Upper lobe of left lung (tissue), 6 donors: ENCODE results near the gene PSENEN. TPM values are rescaled to one million over a fixed set of nuclear protein-coding genes. Genes with fewer than 3 reads are reported as not detected.

ENCODE experiments used
- ATAC-seq, 2 donors: fragments of 200-7000 bp; cut with Tn5 transposase; one replicate each; pipeline ENCODE4 v1.9.1; 2022; ENCODE audit warnings: mild to moderate bottlenecking in 2 of 2, moderate library complexity in 2 of 2; ENCODE audit not compliant: low FRiP score in 2 of 2
- DNase-seq, 2 donors: peaks; one replicate each; pipeline ENCODE4 v3.0.0-alpha.2; 2019 to 2020
- H3K27ac ChIP-seq, 4 donors: fragments of 200-600 bp; sonication (generic); one replicate each; pipeline ENCODE4 v1.5.1; 2016 to 2019
- H3K27me3 ChIP-seq, 4 donors: fragments of 200-600 bp; sonication (generic); one replicate each; pipeline ENCODE4 v1.5.1; 2017 to 2019
- H3K36me3 ChIP-seq, 4 donors: fragments of 200-600 bp; sonication (generic); one replicate each; pipeline ENCODE4 v1.5.1; 2016 to 2019
- H3K4me1 ChIP-seq, 4 donors: fragments of 200-600 bp; sonication (generic); one replicate each; pipeline ENCODE4 v1.5.1; 2018 to 2019
- H3K4me3 ChIP-seq, 4 donors: fragments of 200-600 bp; sonication (generic); one replicate each; pipeline ENCODE4 v1.5.1; 2017 to 2019; ENCODE audit warnings: mild to moderate bottlenecking in 2 of 4, moderate library complexity in 1 of 4
- H3K9me3 ChIP-seq, 4 donors: fragments of 200-600 bp; sonication (generic); one replicate each; pipeline ENCODE4 v1.5.1; 2018 to 2019
- CTCF ChIP-seq, 6 experiments: fragments of 450-650 bp in 4 of 6; fragments of 200-600 bp in 2 of 6; sonication (generic) in 2 of 6; IDR thresholded peaks; one replicate each; pipeline ENCODE4 v1.5.1; 2016 to 2019; ENCODE audit warnings: antibody characterized with exemption in 6 of 6
- EP300 ChIP-seq, 4 donors: sonication (generic); formaldehyde crosslinking; IDR thresholded peaks; one replicate each; pipeline ENCODE4 v1.5.1; 2017; ENCODE audit warnings: antibody characterized with exemption in 4 of 4, control low read depth in 2 of 4
- POLR2A ChIP-seq, 4 donors: fragments of 450-650 bp; IDR thresholded peaks; one replicate each; pipeline ENCODE4 v1.5.1; 2016 to 2017; ENCODE audit warnings: antibody characterized with exemption in 4 of 4, mild to moderate bottlenecking in 2 of 4
- POLR2AphosphoS5 ChIP-seq, 2 donors: sonication (generic); formaldehyde crosslinking; IDR thresholded peaks; one replicate each; pipeline ENCODE4 v1.5.1; 2017; ENCODE audit warnings: antibody characterized with exemption in 2 of 2
- WGBS, 2 donors: methylation state at CpG; one replicate each; pipeline ENCODE4 v1.1.5; 2017 to 2018; 5-methylcytosine and 5-hydroxymethylcytosine counted together
- total RNA-seq, 6 donors: library from RNA; depleted of rRNA in 4 of 6; stranded (reverse); fragments of >200 nt in 4 of 6; gene quantifications; one replicate each; pipeline versions ENCODE4 v1.1.0 to v1.2.1, GENCODE V29; 2016 to 2021
- donor health status: DM: no; HTN: no; CAD: no; lungs with moderate emphysema.
- donor health status: DM: no; HTN: yes; CAD: no; lungs with severe emphysema.

Gene PSENEN
- total RNA-seq, 6 donors from 2014 or later = 43.4 to 60.9 (median 54.5) TPM

- ATAC-seq (no peak), DNase-seq (no peak)
- 6 to 9% methylated on average over 5 to 14 of the region's 16 CpGs for WGBS, 2 donors
- Histone ChIP-seq H3K27me3 (no peaks in the 10 kb centered on the region), H3K4me1 (peaks cover 21 to 47% (median 35%) of the 10 kb centered on the region in 4 donors), H3K36me3 (peaks cover 8 to 43% (median 31%) of the 10 kb centered on the region in 4 donors), H3K27ac (peak overlapping the region; percentile 77 to 89 (median 84)), H3K4me3 (peak overlapping the region; percentile 60 to 77 (median 69)), H3K9me3 (no peaks in the 10 kb centered on the region)
- TF ChIP-seq POLR2A (IDR thresholded peaks at IDR 0.05) (no peak), POLR2AphosphoS5 (IDR thresholded peaks at IDR 0.05) (no peak), CTCF (IDR thresholded peaks at IDR 0.05) (no peak), EP300 (IDR thresholded peaks at IDR 0.05) (no peak)
Measured at GRCh38 chr19:35740108-35740422, 5.4 kb upstream of the PSENEN start.

GRCh38 chr19:35740423-35741202 is 4.8 kb upstream of the PSENEN start:
- H3K9me3 ChIP-seq = no peaks in the 10 kb centered on the region
- H3K4me1 ChIP-seq = peaks cover 21 to 47% (median 35%) of the 10 kb centered on the region in 4 donors
- H3K36me3 ChIP-seq = peaks cover 2 to 37% (median 28%) of the 10 kb centered on the region in 4 donors
- peak overlapping the region; percentile 68 to 77 (median 74) for H3K4me3 ChIP-seq
- ATAC-seq (peak; percentile 90 to 96), DNase-seq (peak; percentile 97 to 99)
- peak in 2 of 4 donors; percentile 27 to 64 for TF ChIP-seq POLR2A (IDR thresholded peaks at IDR 0.05)
- peak; percentile 81 to 87 for TF ChIP-seq POLR2AphosphoS5 (IDR thresholded peaks at IDR 0.05)
- TF ChIP-seq EP300 (IDR thresholded peaks at IDR 0.05) = peak in 3 of 4 donors; percentile 44 to 90 (median 51)
- peak in 4 of 6 experiments; percentile 16 to 41 (median 20) for TF ChIP-seq CTCF (IDR thresholded peaks at IDR 0.05)
- H3K27me3 ChIP-seq = no peaks in the 10 kb centered on the region
- peak overlapping the region; percentile 79 to 91 (median 88) for H3K27ac ChIP-seq
- WGBS, 2 donors = 1% methylated on average over 43 to 55 of the region's 63 CpGs

- ATAC-seq (no peak), DNase-seq (peak in 1 of 2 donors; percentile 19)
- H3K4me3 ChIP-seq = peak overlapping the region; percentile 68 to 77 (median 74)
- no peaks in the 10 kb centered on the region for H3K9me3 ChIP-seq
- peaks cover 2 to 35% (median 26%) of the 10 kb centered on the region in 4 donors for H3K36me3 ChIP-seq
- WGBS, 2 donors = 7 to 21% methylated on average over 3 to 9 of the region's 12 CpGs
- H3K27ac ChIP-seq = peak overlapping the region; percentile 79 to 91 (median 88)
- TF ChIP-seq POLR2A (IDR thresholded peaks at IDR 0.05) (no peak), POLR2AphosphoS5 (IDR thresholded peaks at IDR 0.05) (no peak), CTCF (IDR thresholded peaks at IDR 0.05) (peak in 1 of 6 experiments; percentile 3), EP300 (IDR thresholded peaks at IDR 0.05) (no peak)
- H3K27me3 ChIP-seq = no peaks in the 10 kb centered on the region
- peaks cover 24 to 53% (median 39%) of the 10 kb centered on the region in 4 donors for H3K4me1 ChIP-seq
Measured at GRCh38 chr19:35741203-35741515, 4.3 kb upstream of the PSENEN start.

GRCh38 chr19:35742121-35742724 is 3.2 kb upstream of the PSENEN start, which contains the start of gene IGFLR1:
TSS of gene IGFLR1 (minus strand) at chr19:35742452. CDS start at chr19:35741180, 1,272 bp downstream.
- DNase-seq (peak in 1 of 2 donors; percentile 73), ATAC-seq (no peak)
- no peaks in the 10 kb centered on the region for H3K9me3 ChIP-seq
- 60 to 77% methylated on average over 9 of the region's 9 CpGs for WGBS, 2 donors
- H3K36me3 ChIP-seq = peaks cover 2 to 24% (median 16%) of the 10 kb centered on the region in 4 donors
- peak within 1 kb of the TSS in 3 of 4 donors; percentile 68 to 77 (median 70) for H3K4me3 ChIP-seq
- H3K4me1 ChIP-seq = peaks cover 30 to 60% (median 45%) of the 10 kb centered on the region in 4 donors
- no peaks in the 10 kb centered on the region for H3K27me3 ChIP-seq
- peak within 1 kb of the TSS; percentile 79 to 91 (median 88) for H3K27ac ChIP-seq
- TF ChIP-seq POLR2A (IDR thresholded peaks at IDR 0.05) (peak in 1 of 4 donors; percentile 52), POLR2AphosphoS5 (IDR thresholded peaks at IDR 0.05) (peak in 1 of 2 donors; percentile 24), CTCF (IDR thresholded peaks at IDR 0.05) (no peak), EP300 (IDR thresholded peaks at IDR 0.05) (no peak)
